Measurements from ENCODE around the gene CHST3.

DNA sequence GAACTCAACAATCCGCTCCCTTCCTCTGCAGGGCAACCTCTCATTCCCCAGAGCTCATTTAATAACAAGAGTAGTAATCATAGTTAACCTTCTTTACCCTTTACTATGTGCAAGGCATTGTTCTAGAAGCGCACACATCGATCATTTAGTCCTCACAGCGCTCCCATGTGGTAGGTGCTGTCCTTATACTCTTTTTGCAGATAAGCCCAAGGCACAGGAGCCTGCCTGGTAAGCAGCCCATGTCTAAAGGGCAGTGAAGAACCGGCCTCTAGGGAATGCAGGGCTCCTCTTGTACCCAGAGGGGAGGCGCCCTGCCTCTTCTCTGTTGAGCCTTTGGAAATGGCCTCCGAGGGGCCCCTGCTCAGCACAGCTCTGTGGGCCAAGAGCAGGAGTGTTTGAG, 14.3 kb downstream of the CHST3 start:
- TF ChIP-seq, protein P1, sequence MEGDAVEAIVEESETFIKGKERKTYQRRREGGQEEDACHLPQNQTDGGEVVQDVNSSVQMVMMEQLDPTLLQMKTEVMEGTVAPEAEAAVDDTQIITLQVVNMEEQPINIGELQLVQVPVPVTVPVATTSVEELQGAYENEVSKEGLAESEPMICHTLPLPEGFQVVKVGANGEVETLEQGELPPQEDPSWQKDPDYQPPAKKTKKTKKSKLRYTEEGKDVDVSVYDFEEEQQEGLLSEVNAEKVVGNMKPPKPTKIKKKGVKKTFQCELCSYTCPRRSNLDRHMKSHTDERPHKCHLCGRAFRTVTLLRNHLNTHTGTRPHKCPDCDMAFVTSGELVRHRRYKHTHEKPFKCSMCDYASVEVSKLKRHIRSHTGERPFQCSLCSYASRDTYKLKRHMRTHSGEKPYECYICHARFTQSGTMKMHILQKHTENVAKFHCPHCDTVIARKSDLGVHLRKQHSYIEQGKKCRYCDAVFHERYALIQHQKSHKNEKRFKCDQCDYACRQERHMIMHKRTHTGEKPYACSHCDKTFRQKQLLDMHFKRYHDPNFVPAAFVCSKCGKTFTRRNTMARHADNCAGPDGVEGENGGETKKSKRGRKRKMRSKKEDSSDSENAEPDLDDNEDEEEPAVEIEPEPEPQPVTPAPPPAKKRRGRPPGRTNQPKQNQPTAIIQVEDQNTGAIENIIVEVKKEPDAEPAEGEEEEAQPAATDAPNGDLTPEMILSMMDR (IDR thresholded peaks at IDR 0.05): no peak
- no peak for TF ChIP-seq POLR2A (IDR thresholded peaks at IDR 0.05)
